Dermis blood vessel endothelial cell (primary cell): ENCODE measurements around the gene RPL10. TPM values are rescaled to one million over a fixed set of nuclear protein-coding genes. Genes with fewer than 3 reads are reported as not detected.
A peak's percentile ranks its signal among the peaks of the same experiment; 100 is the strongest.

Experiments used
- DNase-seq: peaks from one replicate; pipeline ENCODE4 v3.0.0; 2010
- total RNA-seq: library from RNA; depleted of rRNA; stranded (reverse); fragments of >200 nt; gene quantifications from 2 replicates; pipeline ENCODE4 v1.2.3, GENCODE V29; 2014

RPL10 gene
- total RNA-seq = 3,745 and 6,057 TPM in 2 replicates

DNA sequence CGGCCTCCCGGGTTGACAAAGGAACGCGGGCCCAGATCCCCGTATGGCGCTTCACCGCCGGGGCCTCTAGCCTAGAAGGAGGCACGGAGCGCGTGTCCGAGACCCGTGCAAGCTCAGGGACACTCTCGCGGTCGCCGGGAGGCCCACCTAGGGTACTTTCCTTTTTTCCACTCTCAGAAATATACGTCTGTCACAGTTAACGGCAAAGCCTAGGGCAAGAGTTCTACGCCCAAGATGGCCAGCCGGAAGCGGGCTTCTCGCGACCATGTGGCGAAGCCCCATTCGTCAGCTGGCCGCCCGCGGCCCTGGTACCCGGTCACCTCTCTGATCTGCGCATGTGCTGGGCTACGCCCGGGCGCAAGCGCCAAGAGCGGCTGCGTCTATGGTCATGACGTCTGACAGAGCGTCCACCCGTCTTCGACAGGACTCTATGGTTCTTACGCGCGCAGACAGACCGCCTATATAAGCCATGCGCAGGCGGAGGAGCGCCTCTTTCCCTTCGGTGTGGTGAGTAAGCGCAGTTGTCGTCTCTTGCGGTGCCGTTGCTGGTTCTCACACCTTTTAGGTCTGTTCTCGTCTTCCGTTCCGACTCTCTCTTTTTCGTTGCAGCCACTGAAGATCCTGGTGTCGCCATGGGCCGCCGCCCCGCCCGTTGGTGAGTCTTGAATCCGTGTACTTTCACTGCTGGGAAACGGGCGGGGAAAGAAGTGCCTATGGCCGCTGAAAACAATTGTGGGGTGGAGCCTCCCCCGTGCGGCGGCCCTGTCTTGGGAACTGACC, at the start of gene RPL10:
RPL10 (plus strand) TSS at position 490 of the 780 bp plus-strand sequence; CDS start at position 633, 143 bp downstream.
- DNase-seq = peak; percentile 96

DNA sequence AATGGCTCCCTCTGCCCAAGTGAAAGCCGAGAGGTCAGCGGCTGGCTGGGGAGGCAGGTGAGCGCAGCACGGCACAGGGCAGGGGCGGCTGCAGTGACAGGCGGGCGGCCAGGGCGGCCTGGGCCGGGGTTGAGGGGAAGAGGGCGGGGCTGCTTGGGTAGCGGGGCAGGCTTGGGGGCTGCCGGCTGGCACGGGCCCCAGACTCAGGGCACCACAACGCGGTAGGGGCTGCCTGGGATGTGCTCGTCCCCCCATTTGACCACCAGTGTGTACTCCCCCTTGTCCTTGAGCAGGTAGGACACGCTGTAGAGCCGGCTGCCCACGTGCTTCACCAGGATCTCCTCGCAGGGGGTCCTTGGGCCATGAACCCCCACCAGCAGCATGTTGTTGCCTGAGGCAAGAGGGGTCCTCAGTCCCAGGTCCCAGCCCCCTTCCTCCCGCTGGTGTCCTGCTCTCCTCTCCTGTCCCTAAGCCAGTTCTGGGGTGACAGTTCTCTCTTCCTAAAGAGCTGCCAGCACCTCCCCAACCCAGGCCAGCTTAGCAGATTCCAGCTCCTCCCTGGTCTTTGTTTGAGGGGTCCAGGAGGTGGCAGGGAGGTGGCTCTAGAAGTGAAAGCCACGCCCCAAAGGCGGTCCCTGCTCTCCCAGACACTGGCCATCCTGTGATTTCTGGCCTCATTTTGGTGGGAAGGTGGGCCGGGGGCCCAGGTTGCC, 49.4 kb upstream of the RPL10 start:
- DNase-seq = no peak

DNA sequence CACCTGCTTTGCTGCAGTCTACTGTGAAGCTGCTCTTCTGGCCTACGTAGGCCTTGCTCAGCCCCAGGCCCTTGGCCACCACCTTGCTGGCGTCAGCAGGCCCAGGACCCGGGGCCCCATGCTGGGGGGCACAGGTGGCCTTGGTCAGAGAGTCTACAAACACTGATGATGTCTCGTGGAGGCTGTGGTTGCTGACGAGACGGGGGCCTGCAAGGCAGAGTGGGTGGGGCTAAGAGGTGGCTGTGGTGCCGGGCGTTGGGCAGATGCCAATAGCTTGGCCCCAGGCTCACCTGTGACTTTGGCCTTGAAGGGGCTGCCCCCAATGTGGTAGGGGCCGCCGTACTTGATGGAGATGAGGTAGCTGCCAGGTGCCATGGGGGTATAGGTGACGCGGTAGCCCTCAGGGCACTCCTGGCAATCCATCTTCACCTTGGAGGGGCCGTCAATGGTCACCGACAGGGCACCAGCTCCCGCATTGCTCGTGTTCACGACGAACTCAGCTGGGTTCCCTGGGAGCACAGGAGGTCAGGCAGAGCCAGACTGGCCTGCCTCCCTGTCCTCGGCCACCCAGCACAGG, 48.7 kb upstream of the RPL10 start:
- no peak for DNase-seq

DNA sequence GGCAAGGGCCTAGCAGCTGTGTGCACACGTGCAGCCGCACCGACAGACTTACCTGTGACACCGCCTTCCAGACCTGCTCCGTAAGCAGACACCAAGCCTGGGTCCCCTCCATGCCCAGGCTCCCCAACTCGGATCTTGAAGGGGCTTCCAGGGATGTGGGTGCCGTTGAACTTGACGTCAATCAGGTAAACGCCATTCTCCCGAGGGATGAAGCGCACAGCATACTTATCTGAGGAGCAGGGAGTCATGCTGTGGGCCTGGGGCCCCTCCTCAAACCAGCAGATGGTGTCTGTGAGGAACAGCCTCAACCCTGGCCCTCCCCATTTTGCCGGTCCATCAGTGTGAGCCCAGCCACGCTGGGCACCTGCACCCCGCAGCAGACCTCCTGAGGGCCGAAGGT, 48.2 kb upstream of the RPL10 start:
- no peak for DNase-seq

DNA sequence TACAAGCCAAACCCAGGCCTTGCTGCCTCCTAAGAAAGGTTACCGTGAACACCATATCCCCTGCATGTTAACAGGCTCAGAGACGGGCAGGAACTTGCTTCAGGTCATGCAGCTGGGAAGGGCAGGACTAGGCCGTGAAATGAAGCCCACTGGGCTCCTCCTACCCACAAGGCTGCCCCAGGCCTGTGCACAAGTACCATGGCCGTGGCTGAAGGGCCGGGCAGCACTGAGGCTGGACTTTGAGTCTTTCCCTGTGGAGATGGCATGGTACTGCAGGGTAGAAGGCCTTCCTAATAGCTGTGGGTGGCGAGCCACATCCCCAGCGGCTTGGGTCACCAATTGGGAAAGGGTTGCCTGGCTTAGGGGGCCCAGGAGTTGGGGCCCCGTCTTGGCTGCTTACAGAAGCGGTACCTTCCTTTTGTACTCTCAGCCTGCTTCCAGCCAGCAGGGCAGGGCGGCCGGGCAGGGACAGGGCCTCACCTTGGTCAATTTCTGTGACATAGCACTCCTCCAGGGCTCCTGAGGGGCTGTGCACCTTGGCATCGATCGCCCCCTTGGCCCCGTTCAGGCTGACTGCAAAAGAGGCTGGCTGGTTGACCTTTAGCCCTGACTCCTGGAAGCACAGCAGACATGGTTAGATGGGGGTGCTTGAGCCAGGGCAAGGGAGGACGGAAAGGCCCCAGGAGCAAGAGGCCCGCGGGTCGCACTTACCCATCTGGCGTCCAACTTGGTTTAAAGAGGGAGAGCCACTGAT, 47.6 kb upstream of the RPL10 start:
- no peak for DNase-seq

DNA sequence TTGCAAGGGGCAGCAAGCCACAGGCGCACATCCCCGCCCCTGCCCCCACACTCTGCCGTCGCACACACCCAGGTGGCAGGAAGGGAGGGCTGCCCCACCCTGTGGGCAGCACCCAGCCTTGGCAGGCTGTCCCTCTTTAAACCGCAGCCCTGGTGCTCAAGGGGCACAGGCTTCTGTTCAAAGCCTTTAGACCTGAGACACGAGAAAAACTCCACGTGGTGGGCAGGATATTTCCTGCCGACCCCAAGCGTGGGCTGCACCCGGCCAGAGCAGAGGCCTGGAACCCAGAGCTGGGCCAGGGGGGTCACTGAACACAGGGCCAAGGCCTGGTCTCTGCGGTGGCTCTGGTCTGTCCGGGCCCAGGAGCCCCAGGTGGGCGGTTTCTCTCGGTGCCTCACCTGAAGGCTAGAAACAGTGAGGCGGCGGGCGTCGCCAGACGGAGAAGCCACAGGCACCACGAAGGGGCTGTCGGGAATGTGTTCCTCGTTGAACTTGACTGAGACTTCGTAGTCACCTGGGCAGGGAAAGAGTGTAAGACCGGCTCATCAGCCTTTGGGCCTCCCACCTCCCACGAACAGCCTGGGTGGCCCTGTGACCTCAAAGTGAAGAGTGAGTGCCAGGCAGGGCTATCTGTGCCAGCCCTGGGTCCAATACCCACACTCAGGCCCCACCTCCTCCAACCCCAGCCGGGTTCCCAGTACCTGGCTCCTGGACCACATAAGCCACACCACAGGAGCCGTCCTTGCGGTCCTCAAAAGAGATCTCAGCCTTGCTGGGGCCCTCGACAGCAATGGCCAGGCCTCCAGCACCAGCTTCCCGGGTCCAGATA, 46.8 kb upstream of the RPL10 start:
- no peak for DNase-seq

DNA sequence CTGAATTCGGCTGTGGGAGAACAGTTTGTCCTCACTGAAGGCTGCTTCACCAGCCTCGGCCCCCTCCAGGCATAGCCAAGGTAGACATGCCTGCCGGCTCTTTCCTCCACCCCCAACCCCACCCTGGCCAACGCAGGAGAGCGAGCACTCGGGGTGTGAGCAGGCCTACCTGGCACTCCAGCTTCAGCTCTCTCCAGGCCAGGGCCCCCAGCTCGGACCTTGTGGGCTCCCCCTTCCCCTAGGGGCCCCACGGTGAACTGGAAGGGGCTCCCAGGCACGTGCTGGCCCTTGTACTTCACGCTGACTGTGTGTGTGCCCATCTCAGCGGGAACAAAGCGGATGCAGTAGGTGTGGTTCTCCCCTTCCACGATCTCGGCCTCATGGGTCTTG, 46.2 kb upstream of the RPL10 start:
- no peak for DNase-seq

DNA sequence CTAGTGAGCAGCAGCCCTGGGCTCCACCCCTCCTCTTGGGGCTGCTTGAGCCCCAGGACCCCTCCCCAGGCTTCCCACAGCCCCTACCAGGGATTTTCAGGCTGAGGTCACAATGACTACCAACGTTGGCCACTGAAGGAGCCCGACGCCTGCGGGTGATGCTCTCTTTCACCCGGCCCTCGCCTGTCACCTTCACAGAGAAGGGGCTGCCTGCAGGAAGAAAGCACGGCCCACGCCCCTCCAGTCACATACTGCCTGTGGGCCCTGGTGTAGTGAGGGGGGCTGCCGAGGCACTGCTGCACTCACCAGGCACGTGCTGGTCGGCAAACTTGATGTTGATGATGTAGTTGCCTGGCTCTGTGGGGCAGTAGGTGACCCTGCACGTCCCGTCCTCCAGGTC, 45.7 kb upstream of the RPL10 start:
- DNase-seq = no peak

DNA sequence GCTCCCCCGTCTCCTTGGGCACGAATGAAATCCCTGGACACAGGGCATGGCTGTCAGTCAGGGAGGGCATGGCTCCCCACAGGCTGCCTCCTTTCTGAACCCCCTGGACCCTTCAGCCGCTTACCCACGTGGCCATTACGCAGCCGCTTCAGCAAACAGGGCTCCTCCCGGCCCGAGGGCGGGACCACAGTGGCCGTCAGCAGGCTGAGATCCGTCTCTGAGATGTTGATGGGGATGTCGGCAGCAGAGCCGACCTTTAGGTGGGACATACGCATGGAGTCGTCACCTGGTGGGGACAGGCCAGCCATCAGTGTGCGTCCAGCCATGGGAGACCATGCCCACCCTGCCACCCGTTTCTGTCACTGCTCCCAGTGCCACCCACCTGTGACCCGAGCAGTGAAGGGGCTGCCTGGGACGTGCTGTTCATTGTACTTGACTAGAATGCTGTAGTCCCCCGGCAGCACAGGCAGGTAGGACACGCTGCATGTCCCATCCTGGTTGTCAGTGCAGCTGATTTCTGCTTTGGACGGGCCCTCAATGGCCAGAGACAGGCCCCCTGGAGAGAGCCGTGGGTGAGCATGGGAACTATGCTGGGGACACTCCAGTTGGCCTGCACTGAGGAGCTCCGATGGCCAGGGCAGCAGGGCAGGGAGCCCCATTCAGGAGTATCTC, 44.9 kb upstream of the RPL10 start:
- no peak for DNase-seq

DNA sequence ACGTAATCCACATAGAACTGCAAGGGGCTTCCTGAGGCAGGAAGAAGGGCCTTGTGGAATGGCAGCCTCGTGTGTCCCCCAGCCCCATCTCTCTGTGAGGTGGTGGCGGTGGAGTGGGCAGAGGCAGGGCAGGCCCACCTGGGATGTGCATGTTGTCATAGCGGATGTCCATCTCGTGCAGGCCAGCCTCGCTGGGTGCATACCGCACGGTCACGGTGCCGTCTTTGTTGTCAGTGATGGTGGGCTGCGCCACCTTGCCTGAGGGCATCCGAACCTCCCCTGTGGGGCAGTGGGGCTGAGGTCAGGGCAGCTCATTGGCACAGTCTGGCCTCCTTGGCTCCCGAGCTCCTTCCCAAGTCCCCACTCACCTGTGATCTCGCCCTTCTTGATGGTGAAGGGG, 44.2 kb upstream of the RPL10 start:
- DNase-seq = no peak

DNA sequence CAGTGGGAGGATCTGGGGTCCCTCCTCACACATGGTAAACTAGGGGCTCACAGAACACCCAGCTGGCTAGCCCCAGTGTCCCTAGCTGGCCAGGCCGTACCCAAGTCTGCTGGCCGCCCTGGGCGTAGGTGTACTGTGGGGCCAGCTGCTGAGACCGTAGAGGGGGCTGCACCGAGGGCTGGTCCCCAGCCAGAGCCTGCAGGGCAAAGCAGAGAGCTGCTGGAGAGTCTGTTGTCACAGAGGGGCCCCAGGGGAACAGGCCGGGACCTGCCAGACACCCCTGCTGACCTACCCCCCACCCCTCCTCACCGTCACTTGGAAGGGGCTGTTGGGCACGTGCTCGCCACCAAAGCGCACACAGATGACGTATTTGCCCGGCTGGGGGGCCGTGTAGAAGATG, 43.7 kb upstream of the RPL10 start:
- DNase-seq = no peak

DNA sequence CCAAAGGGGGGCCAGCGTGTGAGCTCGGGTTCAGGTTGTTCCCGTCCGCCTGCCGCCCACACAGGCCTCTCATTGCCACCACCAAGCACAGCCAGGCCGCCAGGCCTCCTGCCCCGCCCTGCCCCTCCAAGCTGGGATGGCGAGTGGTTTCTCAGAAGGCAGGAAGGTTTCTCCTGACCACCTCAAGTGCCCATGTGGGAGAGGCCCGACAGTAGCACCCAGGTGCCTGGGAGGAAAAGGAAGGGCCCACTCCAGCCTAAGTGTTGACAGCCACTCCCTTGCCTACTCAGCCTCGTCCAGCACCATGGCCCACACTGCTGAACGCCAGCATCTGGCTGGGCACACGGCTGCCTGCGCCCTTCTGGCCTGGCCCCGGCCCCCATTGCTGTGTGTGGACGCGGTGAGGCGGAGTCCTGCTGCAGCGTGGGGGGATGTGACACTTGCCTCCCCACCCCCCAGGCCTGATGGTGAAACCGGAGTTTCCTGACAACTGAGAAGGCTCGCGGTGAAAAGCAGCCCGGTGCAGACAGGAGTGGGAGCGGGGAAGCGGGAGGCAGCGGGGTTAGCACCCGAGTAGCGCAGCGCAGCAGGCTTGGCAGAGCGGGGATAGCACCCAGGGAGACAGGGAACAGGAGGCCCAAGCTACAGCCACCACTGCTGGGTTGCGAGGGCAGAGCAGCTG, 42.9 kb upstream of the RPL10 start:
- DNase-seq = no peak

DNA sequence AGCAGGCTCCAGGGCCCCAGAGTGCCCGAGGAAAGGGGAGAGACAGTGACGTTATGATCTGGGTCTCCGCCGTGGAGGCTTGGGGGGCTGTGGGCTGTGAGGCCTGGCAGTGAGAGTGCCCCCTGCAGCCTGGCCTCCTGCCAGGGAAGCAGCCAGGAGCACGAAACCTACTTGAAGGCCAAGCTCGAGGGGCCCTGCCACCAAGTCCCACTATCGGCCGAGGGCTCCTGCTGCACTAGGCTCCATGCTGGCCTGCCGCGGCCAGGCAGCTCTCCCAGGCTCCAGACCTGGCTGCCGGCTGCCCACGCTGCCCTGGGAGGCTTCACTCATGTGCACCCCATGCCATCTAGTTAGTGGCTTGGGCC, 42.4 kb upstream of the RPL10 start:
- no peak for DNase-seq

DNA sequence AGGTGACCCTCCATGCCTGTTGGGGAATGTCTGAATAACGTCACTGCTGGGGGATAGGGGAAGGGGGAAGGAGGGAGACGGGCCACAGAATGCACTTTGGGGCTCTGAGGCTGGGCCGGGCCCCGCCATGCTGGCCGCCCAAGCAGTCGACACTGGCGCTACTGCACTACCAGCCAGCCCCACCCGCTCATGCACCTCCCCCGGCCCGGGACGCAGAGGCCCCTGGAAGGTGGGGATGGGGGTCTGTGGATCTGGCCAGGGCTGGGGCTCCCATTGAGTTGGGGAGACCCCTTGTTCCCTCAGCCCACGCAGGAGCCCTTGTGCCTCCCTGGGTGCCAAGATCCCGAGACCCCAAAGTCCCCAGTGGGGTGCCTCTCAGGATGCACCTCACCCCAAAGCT, 41.6 kb upstream of the RPL10 start:
- DNase-seq = no peak

DNA sequence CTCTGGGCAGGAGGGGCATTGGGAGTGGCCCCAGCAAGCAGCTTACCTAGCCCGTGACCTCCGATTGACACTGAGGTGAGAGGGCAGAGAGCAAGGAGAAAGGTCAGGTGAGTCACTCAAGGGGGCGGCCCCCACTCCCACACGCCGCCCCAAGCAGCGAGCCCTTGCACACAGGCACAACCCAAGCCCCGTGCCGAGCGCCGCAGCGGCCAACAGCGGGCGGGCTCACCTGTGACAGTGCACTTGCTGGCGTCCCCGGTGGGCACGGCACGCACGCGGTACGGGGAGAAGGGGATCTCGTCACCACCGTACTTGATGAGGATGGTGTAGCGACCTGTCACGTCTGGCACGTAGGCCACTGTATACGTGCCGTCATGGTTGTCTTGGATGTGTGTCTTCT, 41.0 kb upstream of the RPL10 start:
- no peak for DNase-seq

DNA sequence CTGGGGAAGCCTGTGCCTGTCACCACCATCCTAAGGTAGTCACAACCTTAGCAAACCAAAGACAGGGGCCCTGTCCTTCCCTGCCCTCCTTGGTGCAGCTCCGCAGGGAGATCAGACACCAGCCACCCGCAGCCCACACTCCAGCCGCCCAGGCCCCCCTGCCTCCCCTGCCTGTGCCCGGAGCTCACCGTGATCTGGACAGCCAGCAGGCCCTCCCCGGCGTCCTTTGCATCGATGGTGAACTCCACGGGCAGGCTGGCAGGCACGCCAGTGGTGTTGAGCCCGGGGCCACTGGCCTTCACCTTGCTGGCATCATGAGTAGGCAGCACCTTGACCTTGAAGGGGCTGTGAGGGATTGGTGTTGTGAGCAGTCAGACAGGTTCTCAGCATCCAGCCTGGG, 40.2 kb upstream of the RPL10 start:
- DNase-seq = no peak

DNA sequence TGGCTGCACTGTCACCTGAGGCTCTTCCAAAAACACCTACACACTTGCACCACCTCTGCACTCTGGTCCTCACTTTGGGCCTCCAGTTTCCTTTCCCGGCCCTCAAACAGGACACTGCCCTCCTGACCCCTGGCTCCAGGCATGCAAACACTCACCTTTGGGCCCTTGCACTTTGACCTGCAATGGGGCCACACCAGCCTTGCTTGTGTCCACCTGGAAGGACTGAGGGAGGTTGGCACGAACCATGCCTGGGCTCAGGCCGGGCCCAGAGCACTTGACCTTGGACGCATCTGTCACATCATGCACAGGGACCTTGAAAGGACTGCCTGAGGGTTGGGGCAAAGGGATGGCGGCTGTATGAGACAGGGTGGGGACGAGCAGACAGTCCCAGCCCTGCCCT, 39.3 kb upstream of the RPL10 start:
- no peak for DNase-seq

DNA sequence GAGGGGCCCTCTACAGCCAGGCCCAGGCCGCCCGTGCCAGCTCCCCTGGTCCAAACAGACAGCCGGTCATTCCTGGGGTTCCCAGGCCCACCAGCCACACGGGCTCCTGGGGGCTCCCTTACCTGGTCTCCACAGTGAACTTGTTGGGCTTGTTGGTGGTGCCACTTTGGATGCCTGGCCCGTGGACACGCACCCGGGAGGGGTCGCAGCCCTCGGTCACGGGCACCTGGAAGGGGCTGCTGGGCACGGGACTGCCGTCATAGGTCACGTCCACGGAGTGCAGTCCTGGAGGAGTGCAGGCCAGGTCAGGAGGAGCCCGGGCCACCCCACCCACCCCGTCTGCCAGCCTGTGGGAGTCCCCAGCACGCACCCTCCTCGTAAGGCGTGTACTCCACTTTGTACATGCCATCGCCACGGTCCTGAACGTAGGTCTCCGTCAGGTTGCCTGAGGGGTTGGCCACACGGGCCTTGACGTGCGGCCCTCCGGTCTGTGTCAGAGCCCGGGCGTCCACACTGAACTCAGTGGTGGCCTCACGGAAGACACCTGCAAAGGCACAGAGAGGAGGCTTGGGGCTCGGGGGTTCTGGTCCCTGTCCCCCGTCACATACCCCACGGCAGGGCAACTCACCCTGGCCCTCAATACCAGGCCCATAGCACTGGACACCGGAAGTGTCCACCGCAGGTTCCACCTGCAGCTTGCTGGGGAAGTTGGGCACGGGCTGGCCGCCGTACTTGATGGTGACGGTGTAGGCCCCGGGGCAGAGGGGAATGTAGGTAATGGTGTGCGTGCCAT, 38.6 kb upstream of the RPL10 start:
- no peak for DNase-seq

DNA sequence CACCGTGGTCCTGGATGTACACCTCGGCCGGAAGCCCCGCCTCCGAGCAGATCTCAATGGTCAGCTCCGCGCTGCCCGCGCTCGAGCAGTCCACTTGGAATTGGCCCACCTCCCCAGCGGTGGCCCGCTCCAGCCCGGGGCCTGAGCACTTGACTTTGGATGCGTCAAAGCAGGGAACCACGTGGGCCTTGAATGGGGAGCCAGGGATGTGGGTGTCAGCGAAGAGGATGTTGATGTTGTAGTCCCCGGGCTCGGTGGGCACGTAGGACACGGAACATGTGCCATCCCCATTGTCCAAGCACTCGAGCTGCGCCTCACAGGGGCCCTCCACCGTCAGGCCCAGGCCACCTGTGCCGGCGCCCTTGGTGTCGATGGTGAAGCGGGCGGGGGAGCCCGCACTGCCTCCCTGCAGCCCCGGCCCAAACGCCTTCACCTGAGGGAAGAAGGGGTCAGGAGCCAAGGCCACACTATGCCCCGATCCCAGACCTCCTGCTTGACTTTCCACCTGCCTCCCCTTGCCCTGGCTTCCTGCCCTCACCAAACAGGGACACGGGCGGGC, 37.9 kb upstream of the RPL10 start:
- DNase-seq = no peak
